ENCODE data around the gene ANTXR1.

DNA sequence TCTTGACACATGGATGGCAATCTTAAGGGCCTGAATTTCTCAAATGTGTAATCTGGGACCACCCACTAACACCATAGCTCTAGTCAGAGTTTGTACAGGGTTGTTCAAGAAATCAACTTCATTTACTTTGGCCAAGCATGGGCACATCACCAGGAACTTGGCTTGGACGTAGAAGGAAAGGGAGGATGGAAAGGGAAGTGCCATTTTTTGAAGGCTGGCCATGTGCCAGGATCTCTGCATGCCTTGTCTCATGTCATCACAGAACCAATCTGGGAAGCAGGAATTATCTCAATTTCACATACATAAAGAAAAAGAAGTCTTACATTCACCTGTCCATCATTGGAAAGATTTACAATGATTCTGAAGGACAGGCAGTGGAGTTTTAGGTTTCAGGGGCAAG, 128.1 kb downstream of the ANTXR1 start:
- TF ChIP-seq, protein P1, sequence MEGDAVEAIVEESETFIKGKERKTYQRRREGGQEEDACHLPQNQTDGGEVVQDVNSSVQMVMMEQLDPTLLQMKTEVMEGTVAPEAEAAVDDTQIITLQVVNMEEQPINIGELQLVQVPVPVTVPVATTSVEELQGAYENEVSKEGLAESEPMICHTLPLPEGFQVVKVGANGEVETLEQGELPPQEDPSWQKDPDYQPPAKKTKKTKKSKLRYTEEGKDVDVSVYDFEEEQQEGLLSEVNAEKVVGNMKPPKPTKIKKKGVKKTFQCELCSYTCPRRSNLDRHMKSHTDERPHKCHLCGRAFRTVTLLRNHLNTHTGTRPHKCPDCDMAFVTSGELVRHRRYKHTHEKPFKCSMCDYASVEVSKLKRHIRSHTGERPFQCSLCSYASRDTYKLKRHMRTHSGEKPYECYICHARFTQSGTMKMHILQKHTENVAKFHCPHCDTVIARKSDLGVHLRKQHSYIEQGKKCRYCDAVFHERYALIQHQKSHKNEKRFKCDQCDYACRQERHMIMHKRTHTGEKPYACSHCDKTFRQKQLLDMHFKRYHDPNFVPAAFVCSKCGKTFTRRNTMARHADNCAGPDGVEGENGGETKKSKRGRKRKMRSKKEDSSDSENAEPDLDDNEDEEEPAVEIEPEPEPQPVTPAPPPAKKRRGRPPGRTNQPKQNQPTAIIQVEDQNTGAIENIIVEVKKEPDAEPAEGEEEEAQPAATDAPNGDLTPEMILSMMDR (IDR thresholded peaks at IDR 0.05 in 8 of 11, conservative IDR thresholded peaks at IDR 0.05 in 3 of 11): no peak
- TF ChIP-seq POLR2AphosphoS5 (IDR thresholded peaks at IDR 0.05): no peak

Data from spleen (tissue), 7 donors.